BLaER1 (cell line): ENCODE measurements around the gene STX2.
"Not testable (repeated sequence)": the region's sequence is repeated elsewhere in the genome, so short reads cannot be mapped to it uniquely, and the experiment has no call there.

Experiments
- H3K27ac ChIP-seq: shearing (Covaris generic); formaldehyde crosslinking; 2 replicates; pipeline ENCODE4 v1.8.1; 2022
- H3K27me3 ChIP-seq: shearing (Covaris generic); formaldehyde crosslinking; 2 replicates; pipeline ENCODE4 v1.8.1; 2022
- H3K36me3 ChIP-seq: shearing (Covaris generic); formaldehyde crosslinking; 2 replicates; pipeline ENCODE4 v1.8.1; 2022
- H3K4me1 ChIP-seq: shearing (Covaris generic); formaldehyde crosslinking; 2 replicates; pipeline ENCODE4 v1.8.1; 2022
- H3K4me2 ChIP-seq: shearing (Covaris generic); formaldehyde crosslinking; 2 replicates; pipeline ENCODE4 v1.8.1; 2022
- H3K4me3 ChIP-seq: shearing (Covaris generic); formaldehyde crosslinking; 2 replicates; pipeline ENCODE4 v1.8.1; 2022
- H3K9ac ChIP-seq: shearing (Covaris generic); formaldehyde crosslinking; 2 replicates; pipeline ENCODE4 v1.8.1; 2022
- H3K9me3 ChIP-seq: shearing (Covaris generic); formaldehyde crosslinking; 2 replicates; pipeline ENCODE4 v1.8.1; 2022
- H4K20me1 ChIP-seq: shearing (Covaris generic); formaldehyde crosslinking; 2 replicates; pipeline ENCODE4 v1.8.1; 2022
- Cebpa-rat ChIP-seq: shearing (Covaris generic); IDR thresholded peaks from 2 replicates; pipeline ENCODE4 v1.8.1; 2022

Gene STX2

DNA sequence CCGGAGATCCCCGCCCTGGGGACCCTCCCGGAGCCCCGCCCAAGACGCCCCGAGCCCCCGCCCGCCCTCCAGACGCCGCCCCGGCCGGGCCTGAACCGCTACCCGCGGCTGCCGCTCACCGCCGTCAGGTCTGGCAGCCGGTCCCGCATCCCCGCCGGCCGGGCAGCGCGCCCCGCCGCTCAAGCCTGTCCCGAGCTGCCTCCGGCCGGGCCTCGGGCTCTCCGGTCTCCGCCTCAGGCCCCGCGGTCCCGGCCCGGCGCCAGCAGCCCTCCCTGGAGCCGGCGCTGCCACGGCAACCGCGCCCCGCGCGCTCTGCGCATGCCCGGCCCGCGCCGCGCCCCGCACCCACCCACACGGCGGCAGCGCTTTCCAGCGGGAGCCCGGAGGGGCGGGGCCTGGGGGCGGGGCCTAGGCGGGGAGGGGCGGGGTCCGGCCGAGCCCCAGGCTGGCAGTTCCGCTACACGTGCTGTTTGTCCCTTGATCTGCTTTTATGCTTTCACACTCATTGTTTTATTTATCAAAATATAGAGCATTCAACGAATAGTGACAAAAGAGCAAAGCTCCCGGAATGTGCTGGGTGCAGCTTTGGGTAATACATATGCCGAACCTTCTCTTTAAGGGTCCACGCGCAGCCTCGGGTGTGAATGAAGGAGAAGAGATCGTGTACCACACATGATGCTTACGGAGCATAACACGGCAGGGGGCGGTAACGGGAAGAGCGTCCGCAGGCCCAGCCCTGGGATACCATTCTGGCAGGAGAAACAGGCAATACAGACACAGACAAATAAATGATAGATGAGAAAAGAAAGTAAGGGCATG is at the start of gene STX2:
TSS of gene STX2 (minus strand) at position 300 of the 819 bp plus-strand sequence. CDS start at position 149, 151 bp downstream.
- Histone ChIP-seq H3K27me3 (no peaks in the 10 kb centered on the region), H3K9me3 (no peaks in the 10 kb centered on the region), H3K9ac (peak within 1 kb of the TSS; percentile 76), H4K20me1 (peaks cover 38% of the 10 kb centered on the region), H3K36me3 (peaks cover 2% of the 10 kb centered on the region; the same call in 1 of the 2 replicates), H3K4me2 (peak within 1 kb of the TSS; percentile 99), H3K27ac (peak within 1 kb of the TSS; percentile 53; the same call in 1 of the 2 replicates), H3K4me1 (peaks cover 36% of the 10 kb centered on the region), H3K4me3 (peak within 1 kb of the TSS; percentile 72)
- TF ChIP-seq Cebpa-rat = no peak

- not testable (repeated sequence) for H3K9me3 ChIP-seq, H3K4me3 ChIP-seq, H3K9ac ChIP-seq, H4K20me1 ChIP-seq, H3K4me1 ChIP-seq, H3K27ac ChIP-seq, H3K27me3 ChIP-seq, H3K4me2 ChIP-seq, H3K36me3 ChIP-seq
Measured at GRCh38 chr12:130887190-130887589, 48.1 kb upstream of the STX2 start.

DNA sequence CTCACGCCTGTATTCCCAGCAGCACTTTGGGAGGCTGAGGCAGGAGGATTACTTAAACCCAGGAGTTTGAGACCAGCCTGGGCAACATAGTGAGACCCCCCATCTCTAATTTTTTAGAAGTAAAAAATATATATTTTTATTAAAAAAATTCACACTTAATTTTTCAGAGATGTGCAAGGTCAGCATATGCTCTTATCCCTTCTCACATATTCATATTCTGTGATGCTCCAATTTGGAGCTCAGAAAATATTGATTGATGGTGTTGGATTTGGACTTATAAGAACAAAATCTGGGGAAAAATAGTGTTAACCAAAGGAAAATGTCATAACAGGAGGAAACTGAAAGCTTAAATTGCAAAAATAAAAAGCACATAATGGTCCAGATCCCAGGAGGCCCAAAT is 42.5 kb upstream of the STX2 start:
- Histone ChIP-seq H3K4me1 (peaks cover 45% of the 10 kb centered on the region), H3K4me2 (no peak overlapping the region), H3K4me3 (no peak overlapping the region), H3K9ac (no peak overlapping the region), H3K27me3 (no peaks in the 10 kb centered on the region), H3K36me3 (peaks cover 12% of the 10 kb centered on the region), H4K20me1 (peaks cover 31% of the 10 kb centered on the region), H3K27ac (no peak overlapping the region), H3K9me3 (no peaks in the 10 kb centered on the region)
- TF ChIP-seq Cebpa-rat = no peak

GRCh38 chr12:130881046-130881445 is 42.0 kb upstream of the STX2 start:
- peaks cover 36% of the 10 kb centered on the region for H4K20me1 ChIP-seq
- H3K27me3 ChIP-seq = no peaks in the 10 kb centered on the region
- H3K4me3 ChIP-seq = no peak overlapping the region
- TF ChIP-seq Cebpa-rat = no peak
- H3K9me3 ChIP-seq = no peaks in the 10 kb centered on the region
- H3K36me3 ChIP-seq = peaks cover 17% of the 10 kb centered on the region
- peak overlapping the region; percentile 26; the same call in 1 of the 2 replicates for H3K9ac ChIP-seq
- no peak overlapping the region for H3K27ac ChIP-seq
- peaks cover 50% of the 10 kb centered on the region for H3K4me1 ChIP-seq
- peak overlapping the region; percentile 58; the same call in 1 of the 2 replicates for H3K4me2 ChIP-seq

- Histone ChIP-seq H3K9ac (peak overlapping the region; percentile 26; the same call in 1 of the 2 replicates), H3K4me2 (peak overlapping the region; percentile 58), H4K20me1 (peaks cover 42% of the 10 kb centered on the region), H3K36me3 (peaks cover 23% of the 10 kb centered on the region), H3K9me3 (no peaks in the 10 kb centered on the region), H3K4me3 (no peak overlapping the region), H3K27ac (peak overlapping the region; percentile 40; the same call in 1 of the 2 replicates), H3K4me1 (peaks cover 55% of the 10 kb centered on the region), H3K27me3 (no peaks in the 10 kb centered on the region)
- no peak for TF ChIP-seq Cebpa-rat
Measured at GRCh38 chr12:130880411-130880885, 41.4 kb upstream of the STX2 start.

DNA sequence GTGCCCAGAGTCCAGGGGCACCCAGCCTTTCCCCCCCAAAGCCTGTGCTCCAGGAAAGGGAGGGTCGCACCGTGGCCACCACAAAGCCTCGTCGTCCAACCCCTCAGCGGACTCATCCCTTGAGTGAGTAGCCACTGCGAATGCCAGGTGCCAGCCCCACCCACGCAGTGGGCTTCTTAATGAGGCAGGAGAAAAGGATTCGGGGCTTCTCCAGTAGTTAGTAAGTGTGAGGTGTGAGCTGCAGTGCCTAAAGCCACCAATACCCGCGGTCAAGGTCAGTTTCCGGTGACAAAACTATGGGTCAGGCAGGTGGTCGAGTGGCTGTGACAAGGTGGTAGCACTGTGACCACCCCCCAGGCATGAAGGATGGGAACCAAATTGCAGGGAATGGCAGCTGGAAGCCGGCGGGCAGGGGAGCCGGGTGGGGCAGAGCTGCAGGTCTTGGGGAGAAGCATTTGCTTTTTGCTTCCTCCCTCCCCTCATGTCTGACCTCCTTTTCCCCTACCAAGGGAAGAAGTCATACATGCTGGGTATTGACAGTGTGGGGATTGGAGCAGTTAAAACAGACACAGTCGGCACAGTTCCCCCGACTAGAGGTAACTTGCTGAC is 40.8 kb upstream of the STX2 start:
- peak overlapping the region; percentile 26; the same call in 1 of the 2 replicates for H3K9ac ChIP-seq

GRCh38 chr12:130879212-130879686 is 40.2 kb upstream of the STX2 start:
- peaks cover 67% of the 10 kb centered on the region for H3K4me1 ChIP-seq
- no peaks in the 10 kb centered on the region for H3K9me3 ChIP-seq
- H3K4me3 ChIP-seq = no peak overlapping the region
- H3K4me2 ChIP-seq = peak overlapping the region; percentile 58
- peaks cover 35% of the 10 kb centered on the region for H3K36me3 ChIP-seq
- H3K27me3 ChIP-seq = no peaks in the 10 kb centered on the region
- H3K27ac ChIP-seq = no peak overlapping the region
- H3K9ac ChIP-seq = 0 out of 2 replicates have a peak overlapping the region, but pooled peaks have one; percentile 26
- no peak for TF ChIP-seq Cebpa-rat
- peaks cover 54% of the 10 kb centered on the region for H4K20me1 ChIP-seq

More for the DNA sequence above, 40.8 kb upstream of the STX2 start:
- peaks cover 48% of the 10 kb centered on the region for H4K20me1 ChIP-seq
- no peak overlapping the region for H3K4me3 ChIP-seq
- peaks cover 61% of the 10 kb centered on the region for H3K4me1 ChIP-seq
- H3K9me3 ChIP-seq = no peaks in the 10 kb centered on the region
- TF ChIP-seq Cebpa-rat = no peak
- H3K27me3 ChIP-seq = no peaks in the 10 kb centered on the region
- peaks cover 29% of the 10 kb centered on the region for H3K36me3 ChIP-seq
- no peak overlapping the region for H3K27ac ChIP-seq
- H3K4me2 ChIP-seq = peak overlapping the region; percentile 58

DNA sequence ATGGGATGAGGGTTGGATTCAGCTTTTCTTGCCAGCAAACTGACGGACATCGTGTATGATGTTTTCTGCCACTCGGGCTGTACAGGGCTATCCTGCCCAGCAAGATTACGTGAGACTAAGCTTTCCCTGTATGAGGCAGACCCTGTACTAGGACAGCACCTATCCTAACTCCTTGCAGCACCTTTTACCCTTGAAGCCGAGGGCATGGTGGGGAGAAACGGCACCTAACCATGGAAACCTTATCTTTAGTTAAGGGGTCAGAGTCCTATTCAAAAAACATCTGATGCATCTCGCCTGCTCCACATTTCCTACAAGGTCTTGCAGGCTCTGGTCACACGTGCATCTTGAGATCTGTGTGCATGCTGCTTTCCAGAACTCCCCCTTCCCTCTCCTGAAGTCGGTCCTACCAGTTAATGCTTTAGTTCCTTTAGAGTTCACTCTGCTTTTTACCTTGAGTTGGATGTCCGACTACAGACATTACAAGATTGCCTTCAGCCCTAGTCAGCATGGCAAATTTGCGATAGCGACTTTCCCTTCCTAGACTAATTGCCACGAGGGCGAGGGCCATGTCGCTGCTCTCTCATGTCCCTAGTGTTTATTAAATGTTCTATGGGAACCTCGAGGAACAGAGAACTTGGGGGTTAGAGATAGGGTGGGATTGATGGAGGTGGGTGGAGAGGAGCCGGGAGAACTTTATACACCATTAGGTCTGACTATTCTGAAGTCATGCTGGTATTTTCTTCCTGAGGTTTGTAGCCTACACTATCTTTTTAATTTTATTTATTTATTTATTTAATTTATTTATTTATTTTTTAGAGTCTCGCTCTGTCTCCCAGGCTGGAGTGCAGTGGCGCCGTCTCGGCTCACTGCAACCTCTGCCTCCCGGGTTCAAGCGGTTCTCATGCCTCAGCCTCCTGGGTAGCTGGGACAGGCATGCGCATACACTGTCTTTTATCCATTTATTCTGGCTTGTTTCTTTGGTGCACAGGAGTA is 39.4 kb upstream of the STX2 start:
- Histone ChIP-seq H3K27ac (no peak overlapping the region), H3K4me2 (peak overlapping the region; percentile 58), H3K4me3 (no peak overlapping the region)

GRCh38 chr12:130877333-130877732 is 38.3 kb upstream of the STX2 start:
- H3K27ac ChIP-seq = no peak overlapping the region
- no peak overlapping the region for H3K4me2 ChIP-seq
- no peak overlapping the region for H3K9ac ChIP-seq
- H3K27me3 ChIP-seq = no peaks in the 10 kb centered on the region
- peaks cover 78% of the 10 kb centered on the region for H3K4me1 ChIP-seq
- peaks cover 68% of the 10 kb centered on the region for H4K20me1 ChIP-seq
- H3K9me3 ChIP-seq = no peaks in the 10 kb centered on the region
- no peak for TF ChIP-seq Cebpa-rat
- peaks cover 52% of the 10 kb centered on the region for H3K36me3 ChIP-seq
- no peak overlapping the region for H3K4me3 ChIP-seq

More for the DNA sequence above, 39.4 kb upstream of the STX2 start:
- Histone ChIP-seq H3K9ac (no peak overlapping the region), H4K20me1 (peaks cover 62% of the 10 kb centered on the region), H3K9me3 (no peaks in the 10 kb centered on the region), H3K4me1 (peaks cover 75% of the 10 kb centered on the region), H3K36me3 (peaks cover 43% of the 10 kb centered on the region), H3K27me3 (no peaks in the 10 kb centered on the region)
- no peak for TF ChIP-seq Cebpa-rat
